HepG2 (cell line): ENCODE results near the gene AKAP1. TPM values are rescaled to one million over a fixed set of nuclear protein-coding genes. Genes with fewer than 3 reads are reported as not detected.

ENCODE experiments used
- ATAC-seq: fragments of 200-7000 bp; cut with Tn5 transposase; 3 replicates; pipeline ENCODE4 v1.9.1; 2020; ENCODE audit warnings: mild to moderate bottlenecking, moderate library complexity
- BruUV-seq: library from RNA; stranded (reverse); fragments of 400-500 nt; replicated peaks from 2 replicates; lab custom pipeline; 2021; lab: Mats Ljungman, UMichigan
- CTCF ChIA-PET: fragments of 300-600 bp; formaldehyde crosslinking; extraction: SDS; loops from one replicate; lab custom pipeline; 2021; ENCODE audit warnings: low total read pairs, inconsistent platforms, low intra/inter-chr PET ratio; lab: Yijun Ruan, JAX
- POLR2A ChIA-PET: fragments of 350-600 bp; sonication (Branson Sonifier 250); formaldehyde crosslinking; loops from one replicate; lab custom pipeline; 2020; ENCODE audit warnings: antibody characterized with exemption, inconsistent platforms; lab: Yijun Ruan, JAX
- DNase-seq: peaks from one replicate; pipeline ENCODE4 v3.0.0-alpha.2; 2015; ENCODE audit warnings: low spot score
- FAIRE-seq: peaks from 3 replicates; lab custom pipeline; 2011; peaks lifted over from hg19 to GRCh38; lab: Jason Lieb, UNC
- H2AFZ ChIP-seq: one replicate; pipeline ENCODE4 v1.6.1; 2011; ENCODE audit warnings: low read length, inconsistent platforms
- H3K27ac ChIP-seq: fragments of 300-600 bp; 3 replicates; pipeline ENCODE4 v1.8.0; 2011; ENCODE audit warnings: mixed run types, mild to moderate bottlenecking, mixed read lengths, low read length, inconsistent platforms; ENCODE audit not compliant: insufficient read depth; ENCODE audit errors: extremely low read length
- H3K27me3 ChIP-seq, 2 experiments: fragments of 200-600 bp in 1 of 2; 2 replicates in 1 of 2; 3 replicates in 1 of 2; pipeline versions ENCODE4 v1.6.0 to v1.8.0; 2011; ENCODE audit warnings: low read length in 2 of 2, mild to moderate bottlenecking in 2 of 2, moderate library complexity in 2 of 2, inconsistent platforms in 1 of 2; ENCODE audit not compliant: insufficient read depth in 2 of 2, control insufficient read depth in 1 of 2
- H3K36me3 ChIP-seq, 2 experiments: fragments of 200-600 bp in 1 of 2; replicated peaks in 1 of 2; 2 replicates in 1 of 2; 3 replicates in 1 of 2; pipeline versions ENCODE4 v1.5.1 to v1.8.0; 2011; ENCODE audit warnings: low read length in 2 of 2, inconsistent platforms in 1 of 2; ENCODE audit not compliant: insufficient read depth in 2 of 2, control insufficient read depth in 1 of 2
- H3K4me1 ChIP-seq: 2 replicates; pipeline ENCODE4 v1.5.1; 2012; ENCODE audit warnings: low read length, inconsistent platforms; ENCODE audit not compliant: insufficient read depth
- H3K4me2 ChIP-seq: 2 replicates; pipeline ENCODE4 v1.6.0; 2011; ENCODE audit warnings: low read depth, low read length, inconsistent platforms
- H3K4me3 ChIP-seq, 3 experiments: fragments of 200-600 bp in 1 of 3; sonication (generic), shearing (Covaris generic) in 1 of 3; replicated peaks in 1 of 3; 2 replicates each; pipeline ENCODE4 v1.5.1; 2011 to 2016; ENCODE audit warnings: low read length in 3 of 3, inconsistent platforms in 2 of 3, low read depth in 2 of 3, mild to moderate bottlenecking in 2 of 3, control low read depth in 1 of 3, mixed read lengths in 1 of 3; ENCODE audit not compliant: insufficient read depth in 1 of 3
- H3K79me2 ChIP-seq: one replicate; pipeline ENCODE4 v1.6.1; 2011; ENCODE audit warnings: low read length, inconsistent platforms; ENCODE audit not compliant: insufficient read depth
- H3K9ac ChIP-seq: 2 replicates; pipeline ENCODE4 v1.6.0; 2011; ENCODE audit warnings: mild to moderate bottlenecking, low read depth, low read length, inconsistent platforms; ENCODE audit not compliant: insufficient read depth
- H3K9me3 ChIP-seq: 2 replicates; pipeline ENCODE4 v1.5.1; 2012; ENCODE audit warnings: mild to moderate bottlenecking, low read length
- H4K20me1 ChIP-seq: 2 replicates; pipeline ENCODE4 v1.6.0; 2011; ENCODE audit warnings: inconsistent platforms, mild to moderate bottlenecking, low read length, moderate library complexity; ENCODE audit not compliant: insufficient read depth
- AKAP8 ChIP-seq: sonication (generic); formaldehyde crosslinking; IDR thresholded peaks from 2 replicates; pipeline ENCODE4 v1.5.1; 2020; ENCODE audit warnings: mild to moderate bottlenecking, missing genetic modification reagents
- ATF2 ChIP-seq: sonication (generic); formaldehyde crosslinking; IDR thresholded peaks from 2 replicates; pipeline ENCODE4 v1.4.0; 2020; ENCODE audit warnings: missing genetic modification reagents
- IRF2 ChIP-seq: IDR thresholded peaks from 2 replicates; pipeline ENCODE4 v1.6.1; 2018; ENCODE audit warnings: missing genetic modification reagents, missing compliant biosample characterization
- NFIC ChIP-seq: IDR thresholded peaks from 2 replicates; pipeline ENCODE4 v1.6.1; 2012; ENCODE audit warnings: mild to moderate bottlenecking, low read length, inconsistent platforms
- SMYD3 ChIP-seq: sonication (generic); formaldehyde crosslinking; IDR thresholded peaks from 2 replicates; pipeline ENCODE4 v1.8.1; 2023; ENCODE audit warnings: mild to moderate bottlenecking, missing genetic modification reagents
- TBX2 ChIP-seq: sonication (generic); formaldehyde crosslinking; IDR thresholded peaks from 2 replicates; pipeline ENCODE4 v1.5.0; 2020; ENCODE audit warnings: missing genetic modification reagents, mild to moderate bottlenecking, borderline replicate concordance
- TFE3 ChIP-seq: IDR thresholded peaks from 2 replicates; pipeline ENCODE4 v1.6.1; 2016
- ZBTB7B ChIP-seq: sonication (generic); formaldehyde crosslinking; IDR thresholded peaks from 2 replicates; pipeline ENCODE4 v1.4.0; 2020; ENCODE audit warnings: missing genetic modification reagents
- ZNF446 ChIP-seq: sonication (generic); formaldehyde crosslinking; IDR thresholded peaks from 2 replicates; pipeline ENCODE4 v1.5.0; 2020; ENCODE audit warnings: mild to moderate bottlenecking, missing genetic modification reagents
- ZNF557 ChIP-seq: sonication (generic); formaldehyde crosslinking; IDR thresholded peaks from 2 replicates; pipeline ENCODE4 v1.4.0; 2020; ENCODE audit warnings: missing genetic modification reagents
- ZNF562 ChIP-seq: sonication (generic); formaldehyde crosslinking; IDR thresholded peaks from 2 replicates; pipeline ENCODE4 v1.8.0; 2022; ENCODE audit warnings: missing genetic modification reagents, borderline replicate concordance
- ZSCAN20 ChIP-seq: sonication (generic); formaldehyde crosslinking; IDR thresholded peaks from 2 replicates; pipeline ENCODE4 v1.4.0; 2020; ENCODE audit warnings: missing genetic modification reagents, mild to moderate bottlenecking, borderline replicate concordance
- whole genome bisulfite sequencing: methylation state at CpG from one replicate; pipeline ENCODE4 v1.1.6; 2017; ENCODE audit warnings: low lambda C conversion rate; 5-methylcytosine and 5-hydroxymethylcytosine counted together
- in situ Hi-C: cut with HindIII; loops from 2 replicates; pipeline ENCODE4 v1.10.0; 2017; ENCODE audit warnings: low pct_unique_long_range_greater_than_20kb; ENCODE audit not compliant: extremely low pct_ligation_motif_present
- intact Hi-C: fragments of 100-400 bp; cut with micrococcal nuclease; formaldehyde crosslinking; loops from one replicate; pipeline ENCODE4 v1.10.0; 2022; ENCODE audit not compliant: unreplicated experiment
- polyA plus RNA-seq, 8 experiments: library from polyadenylated mRNA; depleted of rRNA in 3 of 8; stranded (reverse) in 7 of 8; unstranded in 1 of 8; fragments of >200 nt; fragmentation: Illumina TruSeq in 4 of 8; extraction: Trizol in 4 of 8; gene quantifications; 2 replicates each; pipeline versions ENCODE4 v1.2.1 to v1.2.3, GENCODE V29; 2011 to 2016; ENCODE audit warnings: low read depth in 4 of 8, missing spikeins in 1 of 8, mixed read lengths in 1 of 8; ENCODE audit not compliant: insufficient read depth in 1 of 8
- total RNA-seq, 5 experiments: library from RNA; depleted of rRNA; stranded (reverse); fragments of >200 nt; fragmentation: Illumina TruSeq; extraction: Trizol; gene quantifications; 2 replicates each; pipeline ENCODE4 v1.2.3, GENCODE V29; 2016; ENCODE audit warnings: low read depth in 1 of 5
- TF ChIP-seq, protein P1 (sequence below): sonication (generic); formaldehyde crosslinking; IDR thresholded peaks from 2 replicates; pipeline ENCODE4 v1.5.1; 2020; ENCODE audit warnings: missing genetic modification reagents, mild to moderate bottlenecking, borderline replicate concordance
- TF ChIP-seq, protein P2 (sequence below): sonication (generic); formaldehyde crosslinking; conservative IDR thresholded peaks from 2 replicates; pipeline ENCODE4 v1.5.0; 2020; ENCODE audit warnings: missing genetic modification reagents
- TF ChIP-seq, protein P3 (sequence below): sonication (generic); formaldehyde crosslinking; IDR thresholded peaks from 2 replicates; pipeline ENCODE4 v1.5.0; 2020; ENCODE audit warnings: missing genetic modification reagents
- TF ChIP-seq, protein P4 (sequence below): sonication (generic); formaldehyde crosslinking; IDR thresholded peaks from 2 replicates; pipeline ENCODE4 v1.4.0; 2020; ENCODE audit warnings: mild to moderate bottlenecking, missing genetic modification reagents, borderline replicate concordance

Gene AKAP1
- total and polyA plus RNA-seq, 2 of the 13 experiments (the other 11 are each of a cell fraction or from before 2014, with no cell fraction given), result 101 to 131 TPM

DNA sequence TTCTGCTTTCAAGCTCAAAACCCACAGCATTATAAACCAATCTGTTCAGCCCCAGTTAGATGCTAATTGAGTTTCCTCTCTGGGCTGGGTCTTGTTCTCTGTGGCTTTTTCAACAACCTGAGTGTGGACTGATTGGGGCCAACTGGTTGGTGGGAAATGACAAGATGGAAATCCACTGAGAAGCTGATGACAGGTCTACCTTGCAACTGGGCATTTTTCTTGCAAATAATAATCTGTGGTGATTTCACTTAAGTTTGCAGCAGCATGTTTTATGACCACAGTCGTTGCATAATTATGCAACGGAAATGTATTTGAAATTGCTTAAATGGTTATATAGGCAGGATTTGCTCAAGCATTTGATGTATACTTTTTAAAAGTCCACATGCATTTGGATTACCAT, 69.9 kb downstream of the AKAP1 start:
- H3K27me3 ChIP-seq, result peaks cover 0 to 49% of the 10 kb centered on the region in 2 experiments; a peak in 3 of 5 replicates
- DNase-seq (no peak), FAIRE-seq (no peak), ATAC-seq (no peak)
- no TSS peak for BruUV-seq
- H3K27ac ChIP-seq, result no peak overlapping the region
- no peaks in the 10 kb centered on the region for H3K4me1 ChIP-seq
- in situ Hi-C loops, result no loop called here
- no peak overlapping the region for H3K4me3 ChIP-seq
- intact Hi-C loops, result no loop called here
- CTCF ChIA-PET, result no interaction called here
- WGBS, result 20% methylated on average over 2 of the region's 2 CpGs
- H3K4me2 ChIP-seq, result no peak overlapping the region
- no peak overlapping the region for H2AFZ ChIP-seq
- no peaks in the 10 kb centered on the region for H3K9me3 ChIP-seq
- H3K36me3 ChIP-seq, result no peaks in the 10 kb centered on the region
- no peaks in the 10 kb centered on the region for H3K79me2 ChIP-seq
- H3K9ac ChIP-seq, result no peak overlapping the region
- POLR2A ChIA-PET, result no interaction called here
- H4K20me1 ChIP-seq, result no peaks in the 10 kb centered on the region
- TF ChIP-seq ZBTB7B (CRISPR knock-in tag), result no peak
- TF ChIP-seq ATF2, result no peak
- TF ChIP-seq, protein P1, sequence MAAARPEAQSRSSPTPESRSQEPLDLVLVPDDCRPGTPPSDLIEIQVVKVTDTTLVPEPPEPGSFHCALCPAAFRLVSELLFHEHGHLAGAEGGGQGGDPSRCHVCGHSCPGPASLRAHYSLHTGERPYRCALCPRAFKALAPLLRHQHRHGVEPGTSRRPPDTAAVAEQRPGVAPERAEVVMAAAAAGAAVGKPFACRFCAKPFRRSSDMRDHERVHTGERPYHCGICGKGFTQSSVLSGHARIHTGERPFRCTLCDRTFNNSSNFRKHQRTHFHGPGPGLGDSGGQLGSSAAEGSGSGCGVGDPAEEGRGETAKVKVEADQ (CRISPR knock-in tag), result no peak
- TF ChIP-seq TFE3 (CRISPR knock-in tag), result no peak
- no peak for TF ChIP-seq NFIC
- no peak for TF ChIP-seq ZNF446 (CRISPR knock-in tag)
- no peak for TF ChIP-seq AKAP8
- no peak for TF ChIP-seq ZNF562 (CRISPR knock-in tag)
- TF ChIP-seq ZSCAN20 (CRISPR knock-in tag), result no peak
- TF ChIP-seq SMYD3 (CRISPR knock-in tag), result no peak
- TF ChIP-seq IRF2 (CRISPR knock-in tag), result no peak
- TF ChIP-seq, protein P2, sequence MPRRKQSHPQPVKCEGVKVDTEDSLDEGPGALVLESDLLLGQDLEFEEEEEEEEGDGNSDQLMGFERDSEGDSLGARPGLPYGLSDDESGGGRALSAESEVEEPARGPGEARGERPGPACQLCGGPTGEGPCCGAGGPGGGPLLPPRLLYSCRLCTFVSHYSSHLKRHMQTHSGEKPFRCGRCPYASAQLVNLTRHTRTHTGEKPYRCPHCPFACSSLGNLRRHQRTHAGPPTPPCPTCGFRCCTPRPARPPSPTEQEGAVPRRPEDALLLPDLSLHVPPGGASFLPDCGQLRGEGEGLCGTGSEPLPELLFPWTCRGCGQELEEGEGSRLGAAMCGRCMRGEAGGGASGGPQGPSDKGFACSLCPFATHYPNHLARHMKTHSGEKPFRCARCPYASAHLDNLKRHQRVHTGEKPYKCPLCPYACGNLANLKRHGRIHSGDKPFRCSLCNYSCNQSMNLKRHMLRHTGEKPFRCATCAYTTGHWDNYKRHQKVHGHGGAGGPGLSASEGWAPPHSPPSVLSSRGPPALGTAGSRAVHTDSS (CRISPR knock-in tag), result no peak
- TF ChIP-seq, protein P3, sequence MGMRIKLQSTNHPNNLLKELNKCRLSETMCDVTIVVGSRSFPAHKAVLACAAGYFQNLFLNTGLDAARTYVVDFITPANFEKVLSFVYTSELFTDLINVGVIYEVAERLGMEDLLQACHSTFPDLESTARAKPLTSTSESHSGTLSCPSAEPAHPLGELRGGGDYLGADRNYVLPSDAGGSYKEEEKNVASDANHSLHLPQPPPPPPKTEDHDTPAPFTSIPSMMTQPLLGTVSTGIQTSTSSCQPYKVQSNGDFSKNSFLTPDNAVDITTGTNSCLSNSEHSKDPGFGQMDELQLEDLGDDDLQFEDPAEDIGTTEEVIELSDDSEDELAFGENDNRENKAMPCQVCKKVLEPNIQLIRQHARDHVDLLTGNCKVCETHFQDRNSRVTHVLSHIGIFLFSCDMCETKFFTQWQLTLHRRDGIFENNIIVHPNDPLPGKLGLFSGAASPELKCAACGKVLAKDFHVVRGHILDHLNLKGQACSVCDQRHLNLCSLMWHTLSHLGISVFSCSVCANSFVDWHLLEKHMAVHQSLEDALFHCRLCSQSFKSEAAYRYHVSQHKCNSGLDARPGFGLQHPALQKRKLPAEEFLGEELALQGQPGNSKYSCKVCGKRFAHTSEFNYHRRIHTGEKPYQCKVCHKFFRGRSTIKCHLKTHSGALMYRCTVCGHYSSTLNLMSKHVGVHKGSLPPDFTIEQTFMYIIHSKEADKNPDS (CRISPR knock-in tag), result no peak
- TF ChIP-seq TBX2 (CRISPR knock-in tag), result no peak
- TF ChIP-seq, protein P4, sequence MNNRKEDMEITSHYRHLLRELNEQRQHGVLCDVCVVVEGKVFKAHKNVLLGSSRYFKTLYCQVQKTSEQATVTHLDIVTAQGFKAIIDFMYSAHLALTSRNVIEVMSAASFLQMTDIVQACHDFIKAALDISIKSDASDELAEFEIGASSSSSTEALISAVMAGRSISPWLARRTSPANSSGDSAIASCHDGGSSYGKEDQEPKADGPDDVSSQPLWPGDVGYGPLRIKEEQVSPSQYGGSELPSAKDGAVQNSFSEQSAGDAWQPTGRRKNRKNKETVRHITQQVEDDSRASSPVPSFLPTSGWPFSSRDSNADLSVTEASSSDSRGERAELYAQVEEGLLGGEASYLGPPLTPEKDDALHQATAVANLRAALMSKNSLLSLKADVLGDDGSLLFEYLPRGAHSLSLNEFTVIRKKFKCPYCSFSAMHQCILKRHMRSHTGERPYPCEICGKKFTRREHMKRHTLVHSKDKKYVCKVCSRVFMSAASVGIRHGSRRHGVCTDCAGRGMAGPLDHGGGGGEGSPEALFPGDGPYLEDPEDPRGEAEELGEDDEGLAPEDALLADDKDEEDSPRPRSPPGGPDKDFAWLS (CRISPR knock-in tag), result no peak
- no peak for TF ChIP-seq ZNF557 (CRISPR knock-in tag)
